Panc1 (cell line): ENCODE results near the gene AK8.

Source experiments
- CTCF ChIP-seq: fragments of 450-650 bp; IDR thresholded peaks from 2 replicates; pipeline ENCODE4 v1.5.1; 2017; ENCODE audit warnings: mild to moderate bottlenecking
- REST ChIP-seq, 2 experiments: IDR thresholded peaks; 2 replicates each; pipeline ENCODE4 v1.6.1; 2011 to 2012; ENCODE audit warnings: low read depth in 2 of 2, control low read depth in 1 of 2, low read length in 1 of 2, mild to moderate bottlenecking in 1 of 2, moderate library complexity in 1 of 2; ENCODE audit not compliant: insufficient read depth in 1 of 2
- SIN3A ChIP-seq: IDR thresholded peaks from 2 replicates; pipeline ENCODE4 v1.6.1; 2012; ENCODE audit warnings: low read depth, mild to moderate bottlenecking, low read length, moderate library complexity, borderline replicate concordance; ENCODE audit not compliant: insufficient read depth

GRCh38 chr9:132908635-132909034 is 30.6 kb upstream of the AK8 start:
- TF ChIP-seq CTCF (no peak), REST (IDR thresholded peaks at IDR 0.05; ENCODE audit: insufficient read depth in 1 of 2, low read depth in 2 of 2, low read length in 1 of 2) (no peak), SIN3A (no peak)
